Ovary (tissue), 3 donors: ENCODE data around the gene LIPT1.

Experiments used
- CTCF ChIP-seq, 3 donors: fragments of 450-650 bp in 2 of 3; fragments of 200-600 bp in 1 of 3; IDR thresholded peaks; one replicate each; pipeline versions ENCODE4 v1.5.1 to v1.8.0; 2016 to 2022; ENCODE audit warnings: antibody characterized with exemption in 3 of 3, mild to moderate bottlenecking in 1 of 3
- EP300 ChIP-seq: sonication (generic); formaldehyde crosslinking; IDR thresholded peaks from one replicate; pipeline ENCODE4 v1.6.1; 2017; ENCODE audit warnings: antibody characterized with exemption
- POLR2A ChIP-seq: fragments of 450-650 bp; IDR thresholded peaks from one replicate; pipeline ENCODE4 v1.6.1; 2017; ENCODE audit warnings: antibody characterized with exemption, mild to moderate bottlenecking, moderate library complexity
- donor health status: DM: no; HTN: no; CAD: no.

DNA sequence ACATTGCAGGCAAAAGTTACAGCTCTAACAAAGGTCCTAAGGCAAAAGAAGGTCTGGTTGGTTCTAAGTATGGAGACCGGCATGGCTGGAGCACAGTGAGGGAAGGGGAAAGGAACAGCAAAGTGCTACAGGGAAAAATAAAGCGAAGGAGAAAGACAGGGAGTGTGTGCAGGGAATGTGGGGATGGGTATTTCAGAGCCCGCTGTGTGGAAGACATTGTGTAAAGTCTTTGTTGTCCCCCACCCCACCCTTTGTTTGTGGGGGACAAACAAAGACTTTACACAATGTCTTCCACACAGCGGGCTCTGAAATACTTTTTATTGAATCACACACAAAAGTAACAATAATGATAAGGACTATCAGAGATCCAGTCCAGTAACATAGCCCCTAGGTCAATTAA, 42.1 kb upstream of the LIPT1 start:
- TF ChIP-seq CTCF (IDR thresholded peaks at IDR 0.05), result no peak
- no peak for TF ChIP-seq POLR2A
- TF ChIP-seq EP300, result no peak
